Thyroid gland (tissue), 4 donors: Measurements from ENCODE around the gene MYB. TPM values are rescaled to one million over a fixed set of nuclear protein-coding genes. Genes with fewer than 3 reads are reported as not detected.

ENCODE experiments used
- DNase-seq, 2 donors: peaks; one replicate each; pipeline ENCODE4 v3.0.0-alpha.2; 2019
- H3K27ac ChIP-seq, 3 donors: fragments of 200-600 bp; sonication (generic); 1 replicate in 2 of 3; 2 replicates in 1 of 3; pipeline ENCODE4 v1.5.1; 2016 to 2019; ENCODE audit warnings: mild to moderate bottlenecking in 1 of 3, moderate library complexity in 1 of 3
- H3K27me3 ChIP-seq: fragments of 200-600 bp; sonication (generic); one replicate; pipeline ENCODE4 v1.5.1; 2019
- H3K36me3 ChIP-seq, 2 donors: fragments of 200-600 bp; sonication (generic); one replicate each; pipeline ENCODE4 v1.5.1; 2016 to 2019
- H3K4me1 ChIP-seq, 2 donors: fragments of 200-600 bp; sonication (generic); one replicate each; pipeline ENCODE4 v1.5.1; 2017 to 2019
- H3K4me3 ChIP-seq, 3 donors: fragments of 200-600 bp; sonication (generic); replicated peaks in 1 of 3; 1 replicate in 2 of 3; 2 replicates in 1 of 3; pipeline ENCODE4 v1.5.1; 2016; ENCODE audit warnings: mild to moderate bottlenecking in 1 of 3
- H3K9me3 ChIP-seq: fragments of 200-600 bp; sonication (generic); one replicate; pipeline ENCODE4 v1.5.1; 2017
- CTCF ChIP-seq, 6 experiments: fragments of 200-600 bp in 3 of 6; fragments of 450-650 bp in 3 of 6; sonication (generic) in 3 of 6; IDR thresholded peaks; one replicate each; pipeline ENCODE4 v1.5.1; 2016 to 2019; ENCODE audit warnings: antibody characterized with exemption in 6 of 6, mild to moderate bottlenecking in 2 of 6, inconsistent platforms in 1 of 6, moderate library complexity in 1 of 6
- POLR2A ChIP-seq, 2 donors: fragments of 450-650 bp; IDR thresholded peaks; one replicate each; pipeline ENCODE4 v1.6.1; 2017; ENCODE audit warnings: antibody characterized with exemption in 2 of 2, mild to moderate bottlenecking in 2 of 2, moderate library complexity in 1 of 2
- WGBS, 2 donors: methylation state at CpG; one replicate each; pipeline ENCODE4 v1.1.5; 2017; 5-methylcytosine and 5-hydroxymethylcytosine counted together
- intact Hi-C: fragments of 100-400 bp; cut with DNase I; formaldehyde crosslinking; loops from one replicate; pipeline ENCODE4 v1.15.1; 2023
- total RNA-seq, 4 donors: library from RNA; depleted of rRNA; stranded (reverse); fragments of >200 nt; gene quantifications; one replicate each; pipeline ENCODE4 v1.2.3, GENCODE V29; 2016

Gene MYB
- under 1 TPM in 1 of 4 donors, not detected in 3; 0.75 TPM for total RNA-seq

- TF ChIP-seq CTCF (IDR thresholded peaks at IDR 0.05) (peak in 2 of 6 experiments; percentile 15), POLR2A (IDR thresholded peaks at IDR 0.05) (peak in 1 of 2 donors; percentile 14)
- WGBS, 2 donors = 1% methylated on average over 17 to 53 of the region's 75 CpGs
- intact Hi-C loops = no loop called here
- Histone ChIP-seq H3K4me3 (peak within 1 kb of the TSS; percentile 44 to 59 (median 51)), H3K27ac (no peak within 1 kb of the TSS), H3K9me3 (no peaks in the 10 kb centered on the region), H3K4me1 (peaks cover 17 to 20% of the 10 kb centered on the region in 2 donors), H3K36me3 (no peaks in the 10 kb centered on the region), H3K27me3 (no peaks in the 10 kb centered on the region)
- peak; percentile 40 to 49 for DNase-seq
Measured at GRCh38 chr6:135180542-135181332, at the start of gene MYB. Gene MYB (plus strand): TSS chr6:135181308. CDS start chr6:135181514, 206 bp downstream.

- Histone ChIP-seq H3K4me3 (no peak overlapping the region), H3K4me1 (no peaks in the 10 kb centered on the region), H3K27me3 (no peaks in the 10 kb centered on the region), H3K27ac (no peak overlapping the region), H3K36me3 (no peaks in the 10 kb centered on the region), H3K9me3 (no peaks in the 10 kb centered on the region)
- WGBS, 2 donors = 95 to 96% methylated on average over 2 of the region's 2 CpGs
- TF ChIP-seq POLR2A (IDR thresholded peaks at IDR 0.05) (no peak), CTCF (IDR thresholded peaks at IDR 0.05) (no peak)
- DNase-seq = no peak
- intact Hi-C loops = no loop called here
Measured at GRCh38 chr6:135132776-135133175, 48.3 kb upstream of the MYB start.

GRCh38 chr6:135135835-135136234 is 45.3 kb upstream of the MYB start:
- WGBS, 2 donors = 88 to 95% methylated on average over 4 of the region's 4 CpGs
- no peak for DNase-seq
- H3K4me1 ChIP-seq = no peaks in the 10 kb centered on the region
- no peaks in the 10 kb centered on the region for H3K27me3 ChIP-seq
- TF ChIP-seq POLR2A (IDR thresholded peaks at IDR 0.05) (no peak), CTCF (IDR thresholded peaks at IDR 0.05) (no peak)
- no peaks in the 10 kb centered on the region for H3K9me3 ChIP-seq
- intact Hi-C loops = no loop called here
- H3K27ac ChIP-seq = no peak overlapping the region
- no peak overlapping the region for H3K4me3 ChIP-seq
- no peaks in the 10 kb centered on the region for H3K36me3 ChIP-seq

- Histone ChIP-seq H3K27ac (no peak overlapping the region), H3K36me3 (no peaks in the 10 kb centered on the region), H3K4me3 (no peak overlapping the region), H3K9me3 (no peaks in the 10 kb centered on the region), H3K4me1 (no peaks in the 10 kb centered on the region), H3K27me3 (no peaks in the 10 kb centered on the region)
- WGBS, 2 donors = 64 to 74% methylated on average over 1 of the region's 1 CpG
- no peak for DNase-seq
- intact Hi-C loops = no loop called here
- TF ChIP-seq CTCF (IDR thresholded peaks at IDR 0.05) (no peak), POLR2A (IDR thresholded peaks at IDR 0.05) (no peak)
Measured at GRCh38 chr6:135137826-135138225, 43.3 kb upstream of the MYB start.

GRCh38 chr6:135141182-135141581 is 39.9 kb upstream of the MYB start:
- WGBS, 2 donors = 80 to 86% methylated on average over 4 of the region's 4 CpGs
- intact Hi-C loops = no loop called here
- Histone ChIP-seq H3K4me3 (no peak overlapping the region), H3K9me3 (no peaks in the 10 kb centered on the region), H3K27me3 (no peaks in the 10 kb centered on the region), H3K36me3 (no peaks in the 10 kb centered on the region), H3K27ac (no peak overlapping the region), H3K4me1 (peaks cover 3 to 5% of the 10 kb centered on the region in 2 donors)
- DNase-seq = no peak
- TF ChIP-seq POLR2A (IDR thresholded peaks at IDR 0.05) (no peak), CTCF (IDR thresholded peaks at IDR 0.05) (no peak)
